ENCODE data around the gene HDAC9.

DNA sequence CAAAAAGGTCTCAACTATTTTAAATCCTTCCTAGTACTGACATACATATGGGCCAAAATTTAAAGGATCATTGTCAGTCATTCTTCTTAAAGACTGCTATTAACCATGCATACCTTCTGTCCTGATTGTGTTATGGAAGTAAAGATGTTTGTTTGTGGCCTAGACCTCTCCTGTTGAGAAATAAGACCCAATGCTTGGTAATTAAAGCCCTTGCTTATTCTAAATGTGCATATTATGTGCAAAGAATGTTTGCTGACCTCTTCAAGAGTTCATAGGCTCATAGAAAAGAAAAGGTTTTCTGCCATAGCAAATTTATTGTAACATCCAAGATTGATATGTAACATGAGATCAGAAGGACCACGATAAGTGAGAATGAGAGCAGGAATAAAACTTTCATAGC, 476.3 kb downstream of the HDAC9 start:
- TF ChIP-seq POLR2A (IDR thresholded peaks at IDR 0.05; ENCODE audit: low read depth, low read length), result no peak
- no peak for TF ChIP-seq POLR2AphosphoS5 (IDR thresholded peaks at IDR 0.05; ENCODE audit: low read depth, low read length)

Measured in GM12892 (cell line).